HEK293 (cell line): Measurements from ENCODE around the gene MYD88.

Experiments
- CTCF ChIA-PET: fragments of 350-600 bp; formaldehyde crosslinking; extraction: SDS; loops from one replicate; lab custom pipeline; 2021; ENCODE audit warnings: antibody characterized with exemption; lab: Yijun Ruan, JAX
- POLR2A ChIA-PET: fragments of 300-600 bp; formaldehyde crosslinking; extraction: SDS; loops from one replicate; lab custom pipeline; 2020; ENCODE audit warnings: antibody characterized with exemption, inconsistent platforms; lab: Yijun Ruan, JAX
- H3K27ac ChIP-seq: fragments of 200-500 bp; sonication (Bioruptor generic); 2 replicates; pipeline ENCODE4 v1.5.1; 2014; ENCODE audit warnings: low read depth, low read length, control low read depth, inconsistent platforms; ENCODE audit errors: extremely low read depth
- H3K36me3 ChIP-seq, 2 experiments: fragments of 200-500 bp in 1 of 2; sonication (Bioruptor generic) in 1 of 2; 1 replicate in 1 of 2; 2 replicates in 1 of 2; pipeline ENCODE4 v1.5.1; 2014 to 2017; ENCODE audit warnings: inconsistent platforms in 2 of 2, low read length in 2 of 2; ENCODE audit not compliant: control insufficient read depth in 2 of 2, insufficient read depth in 1 of 2
- H3K4me1 ChIP-seq: fragments of 200-500 bp; sonication (Bioruptor generic); 2 replicates; pipeline ENCODE4 v1.5.1; 2014; ENCODE audit warnings: mild to moderate bottlenecking, low read length, inconsistent platforms; ENCODE audit not compliant: control insufficient read depth, insufficient read depth
- H3K4me3 ChIP-seq: 2 replicates; pipeline ENCODE4 v1.5.1; 2011; ENCODE audit warnings: low read depth, mild to moderate bottlenecking, control low read depth, low read length, moderate library complexity
- H3K9me3 ChIP-seq: fragments of 200-500 bp; sonication (Bioruptor generic); 2 replicates; pipeline ENCODE4 v1.5.1; 2014; ENCODE audit warnings: low read depth, low read length, inconsistent platforms; ENCODE audit not compliant: control insufficient read depth, insufficient read depth
- EGR2 ChIP-seq: fragments of 450-650 bp; formaldehyde crosslinking; IDR thresholded peaks from 2 replicates; pipeline ENCODE4 v1.5.1; 2016; ENCODE audit warnings: low read depth, missing biosample characterization, missing genetic modification characterization
- GLI4 ChIP-seq: fragments of 450-650 bp; formaldehyde crosslinking; IDR thresholded peaks from 2 replicates; pipeline ENCODE4 v1.5.1; 2016; ENCODE audit warnings: missing biosample characterization, missing genetic modification characterization
- KLF16 ChIP-seq: fragments of 450-650 bp; formaldehyde crosslinking; IDR thresholded peaks from 2 replicates; pipeline ENCODE4 v1.5.1; 2017; ENCODE audit warnings: missing biosample characterization, missing genetic modification characterization
- KLF8 ChIP-seq: fragments of 450-650 bp; formaldehyde crosslinking; IDR thresholded peaks from 2 replicates; pipeline ENCODE4 v1.5.1; 2016; ENCODE audit warnings: missing biosample characterization, missing genetic modification characterization
- MYNN ChIP-seq: fragments of 450-650 bp; formaldehyde crosslinking; IDR thresholded peaks from 2 replicates; pipeline ENCODE4 v1.5.1; 2016; ENCODE audit warnings: missing biosample characterization, missing genetic modification characterization, borderline replicate concordance
- SCRT1 ChIP-seq: fragments of 450-650 bp; formaldehyde crosslinking; IDR thresholded peaks from 2 replicates; pipeline ENCODE4 v1.5.1; 2016; ENCODE audit warnings: missing biosample characterization, missing genetic modification characterization, borderline replicate concordance
- SP7 ChIP-seq: fragments of 450-650 bp; formaldehyde crosslinking; IDR thresholded peaks from 2 replicates; pipeline ENCODE4 v1.5.1; 2016; ENCODE audit warnings: missing biosample characterization, missing genetic modification characterization
- YY2 ChIP-seq: fragments of 450-650 bp; formaldehyde crosslinking; IDR thresholded peaks from 2 replicates; pipeline ENCODE4 v1.5.1; 2016; ENCODE audit warnings: missing biosample characterization, missing genetic modification characterization
- ZFP41 ChIP-seq: fragments of 450-650 bp; formaldehyde crosslinking; IDR thresholded peaks from 2 replicates; pipeline ENCODE4 v1.5.1; 2016; ENCODE audit warnings: missing biosample characterization, missing genetic modification characterization, borderline replicate concordance
- ZNF239 ChIP-seq: fragments of 450-650 bp; formaldehyde crosslinking; IDR thresholded peaks from 2 replicates; pipeline ENCODE4 v1.5.1; 2016; ENCODE audit warnings: missing biosample characterization, missing genetic modification characterization
- ZNF24 ChIP-seq: fragments of 450-650 bp; formaldehyde crosslinking; IDR thresholded peaks from 2 replicates; pipeline ENCODE4 v1.5.1; 2016; ENCODE audit warnings: missing biosample characterization, missing genetic modification characterization
- ZNF248 ChIP-seq: fragments of 450-650 bp; formaldehyde crosslinking; IDR thresholded peaks from 2 replicates; pipeline ENCODE4 v1.5.1; 2017; ENCODE audit warnings: missing biosample characterization, missing genetic modification characterization
- ZNF274 ChIP-seq, 2 experiments: fragments of 200-500 bp in 1 of 2; fragments of 450-650 bp in 1 of 2; sonication (Bioruptor generic) in 1 of 2; formaldehyde crosslinking in 1 of 2; IDR thresholded peaks; 2 replicates each; pipeline versions ENCODE4 v1.5.1 to v1.6.1; 2014 to 2016; ENCODE audit warnings: borderline replicate concordance in 1 of 2, inconsistent platforms in 1 of 2, low read length in 1 of 2, missing biosample characterization in 1 of 2, missing genetic modification characterization in 1 of 2
- ZNF560 ChIP-seq: fragments of 450-650 bp; formaldehyde crosslinking; IDR thresholded peaks from 2 replicates; pipeline ENCODE4 v1.5.1; 2017; ENCODE audit warnings: missing biosample characterization, missing genetic modification characterization, borderline replicate concordance
- ZNF600 ChIP-seq: fragments of 450-650 bp; formaldehyde crosslinking; IDR thresholded peaks from 2 replicates; pipeline ENCODE4 v1.5.1; 2016; ENCODE audit warnings: missing biosample characterization, missing genetic modification characterization
- ZNF747 ChIP-seq: fragments of 450-650 bp; formaldehyde crosslinking; IDR thresholded peaks from 2 replicates; pipeline ENCODE4 v1.5.1; 2016; ENCODE audit warnings: missing biosample characterization, missing genetic modification characterization
- TF ChIP-seq, protein P1 (sequence below): fragments of 450-650 bp; formaldehyde crosslinking; IDR thresholded peaks from 2 replicates; pipeline ENCODE4 v1.5.1; 2016; ENCODE audit warnings: missing biosample characterization, missing genetic modification characterization
- TF ChIP-seq, protein P2 (sequence below): fragments of 450-650 bp; formaldehyde crosslinking; IDR thresholded peaks from 2 replicates; pipeline ENCODE4 v1.5.1; 2017; ENCODE audit warnings: missing biosample characterization, missing genetic modification characterization
- TF ChIP-seq, protein P3 (sequence below): fragments of 450-650 bp; formaldehyde crosslinking; IDR thresholded peaks from 2 replicates; pipeline ENCODE4 v1.5.1; 2016; ENCODE audit warnings: missing biosample characterization, missing genetic modification characterization
- TF ChIP-seq, protein P4 (sequence below): fragments of 450-650 bp; formaldehyde crosslinking; IDR thresholded peaks from 2 replicates; pipeline ENCODE4 v1.5.0; 2017; ENCODE audit warnings: missing biosample characterization, missing genetic modification characterization, borderline replicate concordance
- TF ChIP-seq, protein P5 (sequence below): fragments of 450-650 bp; formaldehyde crosslinking; IDR thresholded peaks from 2 replicates; pipeline ENCODE4 v1.5.1; 2016; ENCODE audit warnings: missing biosample characterization, missing genetic modification characterization, low read depth

The MYD88 gene

DNA sequence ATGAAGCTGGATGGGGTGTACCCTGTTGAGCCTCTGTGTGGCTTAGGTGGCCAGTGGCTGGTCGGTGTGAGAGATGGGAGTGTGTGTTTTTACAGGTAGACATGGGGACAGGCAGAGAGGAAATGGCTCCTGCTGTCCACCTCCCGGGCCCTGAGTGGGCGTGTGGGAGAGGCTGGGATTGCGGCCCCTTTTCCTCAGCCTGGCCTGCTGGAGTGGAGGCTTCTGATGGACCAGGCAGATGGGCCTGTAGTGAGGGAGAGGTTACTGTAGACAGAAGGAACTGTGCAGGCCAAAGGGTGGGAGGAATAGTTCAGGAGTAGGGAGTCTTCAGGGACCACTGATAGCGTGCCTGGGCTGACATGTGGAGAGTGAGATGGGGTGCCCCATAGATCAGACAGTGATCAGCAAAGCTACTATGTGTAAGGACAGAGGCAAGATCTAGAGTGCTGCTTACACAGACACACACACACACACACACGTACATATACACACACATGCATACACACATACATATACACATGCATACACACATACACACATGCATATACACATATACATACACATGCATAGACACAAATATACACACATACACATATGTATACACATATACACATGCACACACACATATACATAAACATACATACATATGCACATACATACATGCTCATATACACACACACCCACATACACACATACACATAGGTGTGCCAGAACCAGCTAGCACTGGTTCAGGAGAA is 28.0 kb upstream of the MYD88 start:
- CTCF ChIA-PET: interaction anchor here (0.6 kb wide), 1 partner anchor 323 kb away, joined by 5 read pairs; no protein-coding TSS in a partner anchor
- H3K9me3 ChIP-seq: no peaks in the 10 kb centered on the region
- H3K4me1 ChIP-seq: no peaks in the 10 kb centered on the region
- no peaks in the 10 kb centered on the region for H3K36me3 ChIP-seq
- TF ChIP-seq, protein P1, sequence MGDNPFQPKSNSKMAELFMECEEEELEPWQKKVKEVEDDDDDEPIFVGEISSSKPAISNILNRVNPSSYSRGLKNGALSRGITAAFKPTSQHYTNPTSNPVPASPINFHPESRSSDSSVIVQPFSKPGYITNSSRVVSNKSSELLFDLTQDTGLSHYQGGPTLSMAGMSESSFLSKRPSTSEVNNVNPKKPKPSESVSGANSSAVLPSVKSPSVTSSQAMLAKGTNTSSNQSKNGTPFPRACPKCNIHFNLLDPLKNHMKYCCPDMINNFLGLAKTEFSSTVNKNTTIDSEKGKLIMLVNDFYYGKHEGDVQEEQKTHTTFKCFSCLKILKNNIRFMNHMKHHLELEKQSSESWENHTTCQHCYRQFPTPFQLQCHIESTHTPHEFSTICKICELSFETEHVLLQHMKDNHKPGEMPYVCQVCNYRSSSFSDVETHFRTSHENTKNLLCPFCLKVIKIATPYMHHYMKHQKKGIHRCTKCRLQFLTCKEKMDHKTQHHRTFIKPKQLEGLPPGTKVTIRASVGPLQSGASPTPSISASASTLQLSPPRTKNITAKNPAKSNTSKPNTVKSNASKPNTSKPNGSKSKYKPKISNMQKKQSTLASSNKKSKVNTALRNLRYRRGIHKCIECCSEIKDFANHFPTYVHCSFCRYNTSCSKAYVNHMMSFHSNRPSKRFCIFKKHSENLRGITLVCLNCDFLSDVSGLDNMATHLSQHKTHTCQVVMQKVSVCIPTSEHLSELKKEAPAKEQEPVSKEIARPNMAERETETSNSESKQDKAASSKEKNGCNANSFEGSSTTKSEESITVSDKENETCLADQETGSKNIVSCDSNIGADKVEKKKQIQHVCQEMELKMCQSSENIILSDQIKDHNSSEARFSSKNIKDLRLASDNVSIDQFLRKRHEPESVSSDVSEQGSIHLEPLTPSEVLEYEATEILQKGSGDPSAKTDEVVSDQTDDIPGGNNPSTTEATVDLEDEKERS (tag by site-specific recombination): no peak
- TF ChIP-seq, protein P2, sequence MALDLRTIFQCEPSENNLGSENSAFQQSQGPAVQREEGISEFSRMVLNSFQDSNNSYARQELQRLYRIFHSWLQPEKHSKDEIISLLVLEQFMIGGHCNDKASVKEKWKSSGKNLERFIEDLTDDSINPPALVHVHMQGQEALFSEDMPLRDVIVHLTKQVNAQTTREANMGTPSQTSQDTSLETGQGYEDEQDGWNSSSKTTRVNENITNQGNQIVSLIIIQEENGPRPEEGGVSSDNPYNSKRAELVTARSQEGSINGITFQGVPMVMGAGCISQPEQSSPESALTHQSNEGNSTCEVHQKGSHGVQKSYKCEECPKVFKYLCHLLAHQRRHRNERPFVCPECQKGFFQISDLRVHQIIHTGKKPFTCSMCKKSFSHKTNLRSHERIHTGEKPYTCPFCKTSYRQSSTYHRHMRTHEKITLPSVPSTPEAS (tag by site-specific recombination): 0 out of 2 replicates have a peak, but pooled peaks have one; percentile 27
- TF ChIP-seq ZNF248 (tag by site-specific recombination) (no peak), ZNF747 (no peak)
- POLR2A ChIA-PET: no interaction called here
- no peak overlapping the region for H3K27ac ChIP-seq
- no peak overlapping the region for H3K4me3 ChIP-seq

DNA sequence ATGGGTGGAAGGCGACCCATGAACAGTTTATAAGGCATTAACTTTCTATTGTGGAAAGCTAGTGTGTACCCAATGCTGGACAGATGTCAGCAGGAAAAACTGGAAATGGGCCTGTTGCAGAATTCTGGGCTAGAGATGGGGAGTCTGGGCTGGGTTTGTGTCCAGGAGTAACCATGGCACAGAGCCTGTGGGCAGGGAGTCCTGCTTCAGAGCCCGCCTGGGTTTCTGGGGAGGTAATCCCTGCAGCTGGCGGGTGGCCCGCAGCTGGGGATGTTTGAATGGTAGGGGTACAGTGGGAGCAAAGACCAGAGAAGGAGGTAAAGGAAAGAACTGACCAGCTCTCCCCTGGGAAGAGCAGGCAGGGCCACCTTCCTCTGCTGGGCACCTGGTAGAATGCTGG is 27.3 kb upstream of the MYD88 start:
- no peaks in the 10 kb centered on the region for H3K4me1 ChIP-seq
- POLR2A ChIA-PET: no interaction called here
- no peak overlapping the region for H3K27ac ChIP-seq
- no peaks in the 10 kb centered on the region for H3K9me3 ChIP-seq
- no peaks in the 10 kb centered on the region for H3K36me3 ChIP-seq
- CTCF ChIA-PET: interaction anchor here (0.6 kb wide), 1 partner anchor 324 kb away, joined by 5 read pairs; no protein-coding TSS in a partner anchor
- H3K4me3 ChIP-seq: no peak overlapping the region
- TF ChIP-seq, protein P3, sequence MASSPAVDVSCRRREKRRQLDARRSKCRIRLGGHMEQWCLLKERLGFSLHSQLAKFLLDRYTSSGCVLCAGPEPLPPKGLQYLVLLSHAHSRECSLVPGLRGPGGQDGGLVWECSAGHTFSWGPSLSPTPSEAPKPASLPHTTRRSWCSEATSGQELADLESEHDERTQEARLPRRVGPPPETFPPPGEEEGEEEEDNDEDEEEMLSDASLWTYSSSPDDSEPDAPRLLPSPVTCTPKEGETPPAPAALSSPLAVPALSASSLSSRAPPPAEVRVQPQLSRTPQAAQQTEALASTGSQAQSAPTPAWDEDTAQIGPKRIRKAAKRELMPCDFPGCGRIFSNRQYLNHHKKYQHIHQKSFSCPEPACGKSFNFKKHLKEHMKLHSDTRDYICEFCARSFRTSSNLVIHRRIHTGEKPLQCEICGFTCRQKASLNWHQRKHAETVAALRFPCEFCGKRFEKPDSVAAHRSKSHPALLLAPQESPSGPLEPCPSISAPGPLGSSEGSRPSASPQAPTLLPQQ (tag by site-specific recombination): no peak
- TF ChIP-seq ZNF600 (tag by site-specific recombination): no peak
- no peak for TF ChIP-seq ZFP41
- TF ChIP-seq ZNF274 (IDR thresholded peaks at IDR 0.05; ENCODE audit: low read length): no peak
- TF ChIP-seq ZNF274 (tag by site-specific recombination; IDR thresholded peaks at IDR 0.05; ENCODE audit: borderline replicate concordance): no peak
- TF ChIP-seq, protein P4, sequence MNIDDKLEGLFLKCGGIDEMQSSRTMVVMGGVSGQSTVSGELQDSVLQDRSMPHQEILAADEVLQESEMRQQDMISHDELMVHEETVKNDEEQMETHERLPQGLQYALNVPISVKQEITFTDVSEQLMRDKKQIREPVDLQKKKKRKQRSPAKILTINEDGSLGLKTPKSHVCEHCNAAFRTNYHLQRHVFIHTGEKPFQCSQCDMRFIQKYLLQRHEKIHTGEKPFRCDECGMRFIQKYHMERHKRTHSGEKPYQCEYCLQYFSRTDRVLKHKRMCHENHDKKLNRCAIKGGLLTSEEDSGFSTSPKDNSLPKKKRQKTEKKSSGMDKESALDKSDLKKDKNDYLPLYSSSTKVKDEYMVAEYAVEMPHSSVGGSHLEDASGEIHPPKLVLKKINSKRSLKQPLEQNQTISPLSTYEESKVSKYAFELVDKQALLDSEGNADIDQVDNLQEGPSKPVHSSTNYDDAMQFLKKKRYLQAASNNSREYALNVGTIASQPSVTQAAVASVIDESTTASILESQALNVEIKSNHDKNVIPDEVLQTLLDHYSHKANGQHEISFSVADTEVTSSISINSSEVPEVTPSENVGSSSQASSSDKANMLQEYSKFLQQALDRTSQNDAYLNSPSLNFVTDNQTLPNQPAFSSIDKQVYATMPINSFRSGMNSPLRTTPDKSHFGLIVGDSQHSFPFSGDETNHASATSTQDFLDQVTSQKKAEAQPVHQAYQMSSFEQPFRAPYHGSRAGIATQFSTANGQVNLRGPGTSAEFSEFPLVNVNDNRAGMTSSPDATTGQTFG: no peak
- TF ChIP-seq YY2: no peak
- TF ChIP-seq, protein P5, sequence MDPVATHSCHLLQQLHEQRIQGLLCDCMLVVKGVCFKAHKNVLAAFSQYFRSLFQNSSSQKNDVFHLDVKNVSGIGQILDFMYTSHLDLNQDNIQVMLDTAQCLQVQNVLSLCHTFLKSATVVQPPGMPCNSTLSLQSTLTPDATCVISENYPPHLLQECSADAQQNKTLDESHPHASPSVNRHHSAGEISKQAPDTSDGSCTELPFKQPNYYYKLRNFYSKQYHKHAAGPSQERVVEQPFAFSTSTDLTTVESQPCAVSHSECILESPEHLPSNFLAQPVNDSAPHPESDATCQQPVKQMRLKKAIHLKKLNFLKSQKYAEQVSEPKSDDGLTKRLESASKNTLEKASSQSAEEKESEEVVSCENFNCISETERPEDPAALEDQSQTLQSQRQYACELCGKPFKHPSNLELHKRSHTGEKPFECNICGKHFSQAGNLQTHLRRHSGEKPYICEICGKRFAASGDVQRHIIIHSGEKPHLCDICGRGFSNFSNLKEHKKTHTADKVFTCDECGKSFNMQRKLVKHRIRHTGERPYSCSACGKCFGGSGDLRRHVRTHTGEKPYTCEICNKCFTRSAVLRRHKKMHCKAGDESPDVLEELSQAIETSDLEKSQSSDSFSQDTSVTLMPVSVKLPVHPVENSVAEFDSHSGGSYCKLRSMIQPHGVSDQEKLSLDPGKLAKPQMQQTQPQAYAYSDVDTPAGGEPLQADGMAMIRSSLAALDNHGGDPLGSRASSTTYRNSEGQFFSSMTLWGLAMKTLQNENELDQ: no peak
- no peak for TF ChIP-seq ZNF239 (tag by site-specific recombination)
- TF ChIP-seq ZNF24: no peak
- no peak for TF ChIP-seq SP7
- no peak for TF ChIP-seq SCRT1
- TF ChIP-seq EGR2 (tag by site-specific recombination): no peak
- TF ChIP-seq GLI4 (tag by site-specific recombination): no peak
- TF ChIP-seq ZNF248 (tag by site-specific recombination): no peak
- TF ChIP-seq ZNF560 (tag by site-specific recombination): no peak
- TF ChIP-seq KLF16 (tag by site-specific recombination): no peak
- TF ChIP-seq KLF8: no peak
- TF ChIP-seq MYNN: no peak
